KMS-11 (cell line): ENCODE results near the gene NOTCH4.

Experiments used
- H2AFZ ChIP-seq: fragments of 200-600 bp; sonication (generic); 2 replicates; pipeline ENCODE4 v1.6.1; 2016; ENCODE audit warnings: antibody characterized with exemption, mixed run types, low read depth
- H3K27ac ChIP-seq: fragments of 200-600 bp; sonication (generic); 2 replicates; pipeline ENCODE4 v1.6.1; 2016; ENCODE audit warnings: mild to moderate bottlenecking, mixed run types
- H3K27me3 ChIP-seq: fragments of 200-600 bp; sonication (generic); 2 replicates; pipeline ENCODE4 v1.6.1; 2017; ENCODE audit warnings: mild to moderate bottlenecking, low read depth, mixed run types, moderate library complexity; ENCODE audit not compliant: insufficient read depth
- H3K36me3 ChIP-seq: fragments of 200-600 bp; sonication (generic); 2 replicates; pipeline ENCODE4 v1.6.1; 2017; ENCODE audit warnings: mild to moderate bottlenecking, mixed run types; ENCODE audit not compliant: insufficient read depth
- H3K4me1 ChIP-seq: fragments of 200-600 bp; sonication (generic); 2 replicates; pipeline ENCODE4 v1.6.1; 2016; ENCODE audit warnings: mild to moderate bottlenecking, low read depth, mixed run types; ENCODE audit not compliant: poor library complexity, severe bottlenecking
- H3K4me2 ChIP-seq: fragments of 200-600 bp; sonication (generic); 2 replicates; pipeline ENCODE4 v1.7.0; 2016; ENCODE audit warnings: mild to moderate bottlenecking, mixed run types
- H3K4me3 ChIP-seq: fragments of 200-600 bp; sonication (generic); IDR thresholded peaks from 2 replicates; pipeline ENCODE4 v1.6.1; 2017; ENCODE audit warnings: low read depth, low read length, mixed read lengths; ENCODE audit not compliant: insufficient read depth
- H3K79me2 ChIP-seq: fragments of 200-600 bp; sonication (generic); 2 replicates; pipeline ENCODE4 v1.6.1; 2016; ENCODE audit warnings: low read depth, mixed run types; ENCODE audit not compliant: insufficient read depth
- H3K9ac ChIP-seq: fragments of 200-600 bp; sonication (generic); 2 replicates; pipeline ENCODE4 v1.6.1; 2016; ENCODE audit warnings: mild to moderate bottlenecking, mixed run types
- H4K20me1 ChIP-seq: fragments of 200-600 bp; sonication (generic); 2 replicates; pipeline ENCODE4 v1.6.1; 2016; ENCODE audit warnings: mild to moderate bottlenecking, mixed run types; ENCODE audit not compliant: insufficient read depth
- TF ChIP-seq, protein P1 (sequence below): fragments of 200-600 bp; sonication (generic); conservative IDR thresholded peaks from 2 replicates; pipeline ENCODE4 v1.6.1; 2017; ENCODE audit warnings: low read depth, mild to moderate bottlenecking, antibody characterized with exemption, low read length, moderate library complexity, mixed read lengths

The NOTCH4 gene

DNA sequence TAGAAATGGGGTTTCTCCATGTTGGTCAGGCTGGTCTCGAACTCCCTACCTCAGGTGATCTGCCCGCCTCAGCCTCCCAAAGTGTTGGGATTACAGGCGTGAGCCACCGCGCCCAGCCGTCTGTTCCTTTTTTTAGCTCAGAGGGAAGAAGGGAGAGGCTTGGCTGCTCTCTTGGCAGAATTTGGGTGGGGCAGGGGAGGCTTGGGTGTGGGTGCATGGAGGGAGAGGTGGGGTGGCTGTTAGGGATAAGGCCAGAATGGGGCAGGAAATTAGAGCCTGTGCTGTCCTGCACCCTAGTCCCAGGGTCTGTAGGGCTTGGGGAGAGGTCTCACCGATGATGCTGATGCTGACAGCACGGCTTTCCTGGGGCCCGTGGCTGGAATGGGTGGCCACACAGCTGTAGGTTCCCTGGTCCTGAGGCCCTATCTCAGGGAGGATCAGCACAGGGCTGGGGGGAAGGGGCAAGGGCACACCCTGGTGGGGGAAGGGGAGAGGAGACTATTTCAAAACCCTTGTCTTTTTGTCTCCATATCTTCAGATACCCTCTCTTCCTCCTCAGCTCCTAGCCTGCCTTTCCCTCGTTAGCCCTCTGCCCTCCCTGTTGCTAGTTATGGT lies 41.8 kb downstream of the NOTCH4 start:
- TF ChIP-seq, protein P1, sequence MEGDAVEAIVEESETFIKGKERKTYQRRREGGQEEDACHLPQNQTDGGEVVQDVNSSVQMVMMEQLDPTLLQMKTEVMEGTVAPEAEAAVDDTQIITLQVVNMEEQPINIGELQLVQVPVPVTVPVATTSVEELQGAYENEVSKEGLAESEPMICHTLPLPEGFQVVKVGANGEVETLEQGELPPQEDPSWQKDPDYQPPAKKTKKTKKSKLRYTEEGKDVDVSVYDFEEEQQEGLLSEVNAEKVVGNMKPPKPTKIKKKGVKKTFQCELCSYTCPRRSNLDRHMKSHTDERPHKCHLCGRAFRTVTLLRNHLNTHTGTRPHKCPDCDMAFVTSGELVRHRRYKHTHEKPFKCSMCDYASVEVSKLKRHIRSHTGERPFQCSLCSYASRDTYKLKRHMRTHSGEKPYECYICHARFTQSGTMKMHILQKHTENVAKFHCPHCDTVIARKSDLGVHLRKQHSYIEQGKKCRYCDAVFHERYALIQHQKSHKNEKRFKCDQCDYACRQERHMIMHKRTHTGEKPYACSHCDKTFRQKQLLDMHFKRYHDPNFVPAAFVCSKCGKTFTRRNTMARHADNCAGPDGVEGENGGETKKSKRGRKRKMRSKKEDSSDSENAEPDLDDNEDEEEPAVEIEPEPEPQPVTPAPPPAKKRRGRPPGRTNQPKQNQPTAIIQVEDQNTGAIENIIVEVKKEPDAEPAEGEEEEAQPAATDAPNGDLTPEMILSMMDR: no peak
- Histone ChIP-seq H2AFZ (no peak overlapping the region), H3K4me1 (peaks cover 7% of the 10 kb centered on the region), H3K27ac (no peak overlapping the region), H3K4me3 (no peak overlapping the region), H3K79me2 (no peaks in the 10 kb centered on the region), H4K20me1 (no peaks in the 10 kb centered on the region), H3K36me3 (no peaks in the 10 kb centered on the region), H3K27me3 (no peaks in the 10 kb centered on the region), H3K9ac (no peak overlapping the region), H3K4me2 (no peak overlapping the region)

DNA sequence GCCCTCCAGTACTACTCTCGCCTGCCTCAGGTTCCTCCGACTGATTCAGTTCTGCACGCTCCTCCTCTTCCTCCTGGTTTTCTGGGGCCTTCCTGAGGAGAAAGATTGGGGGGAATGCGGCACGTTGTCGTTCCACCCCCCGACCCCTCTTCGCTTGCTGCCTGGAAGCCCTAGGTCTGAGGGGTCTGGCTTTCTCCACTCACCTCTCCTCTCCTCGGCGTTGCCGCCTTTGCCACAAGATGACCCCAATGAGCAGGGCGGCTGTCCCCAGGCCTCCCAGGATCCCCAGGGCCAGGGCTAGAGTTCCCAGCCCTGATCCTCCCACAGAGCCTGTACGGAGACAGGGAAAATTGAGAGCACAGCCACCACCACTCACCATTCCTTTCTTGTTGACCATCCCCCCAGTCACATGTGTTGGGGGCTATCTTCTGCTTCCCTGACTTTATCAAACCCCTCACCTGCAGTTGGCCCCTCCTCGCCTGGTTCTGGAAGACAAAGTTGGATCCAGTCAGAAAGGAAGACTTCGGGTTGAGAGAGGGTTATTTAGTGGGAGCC lies 42.6 kb downstream of the NOTCH4 start:
- H2AFZ ChIP-seq: no peak overlapping the region
- H3K27ac ChIP-seq: no peak overlapping the region
- H3K9ac ChIP-seq: no peak overlapping the region
- TF ChIP-seq, protein P1: no peak
- H3K36me3 ChIP-seq: no peaks in the 10 kb centered on the region
- no peak overlapping the region for H3K4me2 ChIP-seq
- H3K4me1 ChIP-seq: peaks cover 15% of the 10 kb centered on the region
- no peaks in the 10 kb centered on the region for H4K20me1 ChIP-seq
- no peak overlapping the region for H3K4me3 ChIP-seq
- H3K79me2 ChIP-seq: no peaks in the 10 kb centered on the region
- no peaks in the 10 kb centered on the region for H3K27me3 ChIP-seq

DNA sequence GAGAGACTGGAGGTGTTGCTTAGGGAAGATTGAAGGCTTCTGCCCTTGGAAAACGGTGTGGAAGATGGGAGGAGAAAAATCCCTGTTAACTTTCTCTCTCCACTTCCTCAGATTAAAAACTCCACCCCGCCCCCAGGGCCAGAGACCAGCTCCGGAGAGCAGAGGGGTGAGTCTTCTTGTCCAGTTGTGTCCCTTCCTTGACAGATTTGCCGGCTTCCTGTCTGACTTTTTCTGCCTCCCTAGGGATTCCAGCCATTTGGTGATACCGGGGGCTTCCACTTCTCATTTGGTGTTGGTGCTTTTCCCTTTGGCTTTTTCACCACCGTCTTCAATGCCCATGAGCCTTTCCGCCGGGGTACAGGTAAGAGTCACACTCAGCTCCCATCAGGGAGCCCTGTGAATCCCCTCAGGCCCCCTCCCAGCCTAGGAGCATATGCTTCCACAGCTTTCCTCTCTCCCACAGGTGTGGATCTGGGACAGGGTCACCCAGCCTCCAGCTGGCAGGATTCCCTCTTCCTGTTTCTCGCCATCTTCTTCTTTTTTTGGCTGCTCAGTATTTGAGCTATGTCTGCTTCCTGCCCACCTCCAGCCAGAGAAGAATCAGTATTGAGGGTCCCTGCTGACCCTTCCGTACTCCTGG lies 44.0 kb downstream of the NOTCH4 start:
- Histone ChIP-seq H3K27me3 (no peaks in the 10 kb centered on the region), H3K27ac (no peak overlapping the region), H3K4me3 (no peak overlapping the region), H3K36me3 (no peaks in the 10 kb centered on the region), H2AFZ (no peak overlapping the region), H3K79me2 (no peaks in the 10 kb centered on the region), H3K9ac (no peak overlapping the region), H4K20me1 (no peaks in the 10 kb centered on the region), H3K4me2 (no peak overlapping the region), H3K4me1 (peaks cover 21% of the 10 kb centered on the region)
- TF ChIP-seq, protein P1: no peak

DNA sequence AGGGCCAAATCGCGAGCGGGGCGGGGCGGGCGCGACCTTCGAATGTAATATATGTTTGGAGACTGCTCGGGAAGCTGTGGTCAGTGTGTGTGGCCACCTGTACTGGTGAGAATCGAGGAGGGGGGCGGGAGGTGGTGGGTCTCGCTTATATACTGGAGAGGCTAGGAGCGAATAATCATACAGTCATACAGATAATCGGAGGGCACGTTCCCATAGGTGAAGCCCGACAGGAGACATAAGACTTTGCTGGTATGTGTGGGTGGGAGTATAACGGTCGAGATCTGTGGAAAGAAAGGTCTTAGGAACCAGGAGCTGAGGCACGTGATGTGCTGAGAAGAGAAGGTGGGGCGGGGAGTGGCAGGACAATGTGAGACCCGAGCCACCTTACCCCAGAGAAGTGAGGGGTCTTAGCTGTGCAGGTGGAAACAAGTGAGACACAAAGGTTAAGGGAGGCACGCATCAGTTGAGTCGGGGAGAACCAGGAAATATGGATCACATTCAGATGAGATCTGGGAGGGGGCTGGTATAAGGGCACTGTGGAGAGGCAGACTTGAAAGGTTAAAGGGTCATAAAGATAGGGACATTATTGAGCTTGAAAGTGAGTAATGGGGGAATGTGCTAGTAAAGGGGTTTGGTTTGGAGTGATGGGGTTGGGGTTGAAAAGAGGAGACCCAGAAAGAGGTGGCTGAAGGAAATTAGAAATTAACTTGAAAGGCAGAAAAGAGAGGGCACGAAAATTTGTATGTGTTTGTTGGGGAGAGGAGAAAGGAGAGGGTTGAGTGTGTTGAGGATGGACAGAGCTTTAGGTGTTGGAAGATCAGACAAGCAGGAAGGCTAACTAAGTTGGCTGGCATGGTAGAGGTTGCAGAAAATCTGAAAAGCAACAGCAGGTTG lies 45.1 kb downstream of the NOTCH4 start:
- Histone ChIP-seq H2AFZ (peak overlapping the region; percentile 68; the same call in 1 of the 2 replicates), H3K79me2 (no peaks in the 10 kb centered on the region), H3K4me1 (peaks cover 21% of the 10 kb centered on the region), H3K27me3 (no peaks in the 10 kb centered on the region), H4K20me1 (no peaks in the 10 kb centered on the region), H3K36me3 (no peaks in the 10 kb centered on the region), H3K4me2 (peak overlapping the region; percentile 97), H3K9ac (peak overlapping the region; percentile 67; the same call in 1 of the 2 replicates), H3K27ac (peak overlapping the region; percentile 72), H3K4me3 (no peak overlapping the region)
- TF ChIP-seq, protein P1: no peak
